ENCODE data around the gene HTR3C.

DNA sequence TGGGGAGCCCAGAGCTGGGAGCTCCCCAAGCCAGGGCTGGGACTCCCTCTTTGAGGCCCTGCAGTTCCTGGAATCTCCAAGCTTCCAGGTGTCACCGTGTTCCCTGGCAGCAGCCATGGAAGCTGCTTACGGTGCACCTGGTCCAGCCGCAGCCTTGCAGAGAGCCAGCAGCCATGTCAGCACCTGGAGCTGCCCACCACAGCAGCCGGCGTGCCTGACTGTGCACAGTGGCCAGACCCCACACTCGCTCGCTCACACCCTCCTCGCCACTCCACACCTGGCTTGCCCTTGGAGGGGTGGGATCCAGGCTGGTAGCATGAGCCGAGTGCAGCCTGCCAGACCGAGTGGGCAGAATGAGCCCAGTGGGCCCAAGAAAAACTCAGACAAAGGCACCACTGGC, 29.2 kb downstream of the HTR3C start:
- TF ChIP-seq POLR2A (IDR thresholded peaks at IDR 0.05) (no peak), EP300 (IDR thresholded peaks at IDR 0.05) (no peak), POLR2AphosphoS5 (IDR thresholded peaks at IDR 0.05) (no peak)
- TF ChIP-seq, protein P1, sequence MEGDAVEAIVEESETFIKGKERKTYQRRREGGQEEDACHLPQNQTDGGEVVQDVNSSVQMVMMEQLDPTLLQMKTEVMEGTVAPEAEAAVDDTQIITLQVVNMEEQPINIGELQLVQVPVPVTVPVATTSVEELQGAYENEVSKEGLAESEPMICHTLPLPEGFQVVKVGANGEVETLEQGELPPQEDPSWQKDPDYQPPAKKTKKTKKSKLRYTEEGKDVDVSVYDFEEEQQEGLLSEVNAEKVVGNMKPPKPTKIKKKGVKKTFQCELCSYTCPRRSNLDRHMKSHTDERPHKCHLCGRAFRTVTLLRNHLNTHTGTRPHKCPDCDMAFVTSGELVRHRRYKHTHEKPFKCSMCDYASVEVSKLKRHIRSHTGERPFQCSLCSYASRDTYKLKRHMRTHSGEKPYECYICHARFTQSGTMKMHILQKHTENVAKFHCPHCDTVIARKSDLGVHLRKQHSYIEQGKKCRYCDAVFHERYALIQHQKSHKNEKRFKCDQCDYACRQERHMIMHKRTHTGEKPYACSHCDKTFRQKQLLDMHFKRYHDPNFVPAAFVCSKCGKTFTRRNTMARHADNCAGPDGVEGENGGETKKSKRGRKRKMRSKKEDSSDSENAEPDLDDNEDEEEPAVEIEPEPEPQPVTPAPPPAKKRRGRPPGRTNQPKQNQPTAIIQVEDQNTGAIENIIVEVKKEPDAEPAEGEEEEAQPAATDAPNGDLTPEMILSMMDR (IDR thresholded peaks at IDR 0.05) = no peak
